Activated CD4-positive, alpha-beta T cell treated with anti-CD3 and anti-CD28 coated beads, Interleukin-2, amount 50 U/mL, for 4 hours (primary cell): Measurements from ENCODE around the gene FOXN3.

Experiments
- DNase-seq, 2 experiments: peaks; one replicate each; pipeline ENCODE4 v3.0.0-alpha.2; 2020

Gene FOXN3

GRCh38 chr14:89357655-89358297, 59.3 kb downstream of the FOXN3 start:
- DNase-seq = no peak

GRCh38 chr14:89356927-89357326, 60.1 kb downstream of the FOXN3 start:
- DNase-seq = no peak

DNA sequence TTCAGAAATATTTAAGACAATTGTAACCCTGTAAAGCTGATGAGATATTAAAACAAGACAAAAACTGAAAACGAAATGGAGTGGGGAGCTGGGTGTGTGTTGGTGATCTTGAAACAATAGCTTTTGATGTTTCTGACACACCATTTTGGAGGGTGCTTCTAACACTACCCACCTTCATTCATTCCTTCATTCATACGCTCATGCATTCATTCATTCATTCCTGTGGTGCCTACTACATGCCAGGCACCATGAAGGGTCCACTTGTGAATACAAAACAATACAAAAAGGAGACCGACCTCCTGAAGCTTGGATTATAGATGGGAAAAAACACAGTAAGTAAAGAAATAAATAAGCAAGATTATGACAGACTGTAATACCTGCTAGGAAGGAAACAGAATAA, 60.5 kb downstream of the FOXN3 start:
- no peak for DNase-seq

GRCh38 chr14:89353766-89354113, 63.3 kb downstream of the FOXN3 start:
- DNase-seq = no peak

DNA sequence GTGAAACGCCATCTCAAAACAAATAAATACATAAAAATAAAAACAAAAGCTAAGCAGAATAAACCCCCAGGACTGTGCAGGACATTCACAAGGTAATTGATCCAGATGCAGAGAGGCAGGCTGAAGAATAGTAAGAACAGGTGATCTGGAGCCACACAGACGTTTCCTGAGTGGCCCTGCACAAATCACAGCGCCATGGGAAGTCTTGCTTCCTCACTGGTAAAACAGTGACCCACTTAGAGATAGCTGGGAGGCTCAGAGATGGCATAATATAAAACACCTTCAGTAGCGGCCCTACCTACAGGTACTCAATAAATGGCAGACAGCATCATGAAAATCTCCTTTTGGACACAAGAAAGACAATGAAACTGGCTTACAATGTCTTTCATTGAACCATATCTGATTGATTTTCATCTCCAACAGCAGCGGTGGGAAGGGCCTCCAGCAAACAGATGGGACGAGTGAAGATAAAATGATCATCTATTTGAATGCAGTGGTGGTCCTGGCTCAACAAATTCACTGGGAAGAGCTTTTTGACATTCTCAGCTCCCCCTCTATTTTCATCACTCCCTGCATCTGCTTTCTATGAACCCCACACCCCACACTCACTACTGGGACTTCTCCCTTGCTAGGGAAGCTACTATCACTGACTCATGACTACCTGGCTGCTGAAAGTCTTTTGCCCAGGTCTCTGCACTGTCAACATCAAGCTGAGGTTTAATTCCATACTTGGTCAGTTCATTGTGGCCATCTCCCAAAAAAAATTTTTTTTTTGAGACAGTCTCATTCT, 63.9 kb downstream of the FOXN3 start:
- DNase-seq = no peak

DNA sequence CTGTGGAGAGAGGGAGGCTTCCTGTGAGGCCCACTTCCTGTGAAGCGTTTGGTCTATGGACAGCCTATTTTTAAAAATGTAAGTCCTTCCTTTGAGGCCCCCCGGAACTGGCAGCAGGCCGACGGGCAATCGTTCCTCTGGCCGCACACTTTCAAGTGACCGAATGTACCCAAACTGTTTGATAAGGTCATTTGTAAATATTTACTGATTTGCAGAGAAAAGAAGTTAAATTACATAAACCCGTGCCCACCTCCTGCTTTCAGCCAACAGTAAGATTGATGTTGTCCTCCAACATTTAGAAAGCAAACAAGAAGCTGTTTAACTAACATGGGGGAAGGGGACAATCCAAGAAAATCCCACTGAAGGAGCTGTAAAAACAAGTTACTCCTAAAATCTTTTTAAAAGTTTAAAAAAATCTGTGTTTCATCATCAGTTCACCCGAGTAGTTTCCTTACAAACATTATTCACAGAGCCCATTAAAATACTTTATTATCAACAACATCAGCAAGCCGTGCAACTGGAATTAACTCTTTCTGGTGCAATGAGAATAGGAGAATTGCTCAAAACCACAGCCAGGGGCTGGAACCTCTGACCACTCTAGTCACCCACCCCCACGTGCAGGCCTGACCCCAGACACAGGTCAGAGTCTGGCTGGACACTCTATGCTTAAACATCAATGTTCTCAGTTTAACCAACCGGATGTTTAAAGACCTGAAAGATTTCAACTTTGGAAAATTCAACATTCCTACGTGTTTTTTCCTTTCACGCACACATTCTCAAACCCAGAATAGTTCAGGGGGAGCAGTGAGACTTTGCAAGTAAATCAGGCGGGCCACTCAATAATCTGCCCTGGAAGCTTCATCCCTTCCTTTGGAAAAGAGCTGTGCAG, 65.3 kb downstream of the FOXN3 start:
- DNase-seq = no peak

- DNase-seq = no peak
Measured at GRCh38 chr14:89351221-89351515, 65.9 kb downstream of the FOXN3 start.

DNA sequence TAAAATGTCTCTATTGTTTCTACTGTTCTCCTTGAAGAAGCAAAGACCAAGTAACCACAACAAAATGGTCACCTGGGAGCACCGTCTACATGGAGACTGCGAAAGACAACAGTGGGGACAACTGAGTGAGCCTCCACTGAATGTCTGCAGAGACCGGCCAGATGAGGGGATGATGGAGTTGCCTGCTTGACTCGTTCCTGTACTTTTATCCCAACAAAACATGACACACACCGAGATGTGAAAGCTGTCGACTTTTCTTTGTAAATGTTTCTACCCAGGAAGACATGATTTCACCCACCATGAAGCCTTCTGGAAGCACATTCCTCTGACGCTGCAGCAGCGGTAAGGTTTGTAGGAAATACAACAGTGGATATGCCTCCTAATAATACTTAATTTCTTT, 66.9 kb downstream of the FOXN3 start:
- no peak for DNase-seq

- no peak for DNase-seq
Measured at GRCh38 chr14:89349171-89350008, 67.6 kb downstream of the FOXN3 start.

GRCh38 chr14:89348722-89349121, 68.3 kb downstream of the FOXN3 start:
- no peak for DNase-seq

DNA sequence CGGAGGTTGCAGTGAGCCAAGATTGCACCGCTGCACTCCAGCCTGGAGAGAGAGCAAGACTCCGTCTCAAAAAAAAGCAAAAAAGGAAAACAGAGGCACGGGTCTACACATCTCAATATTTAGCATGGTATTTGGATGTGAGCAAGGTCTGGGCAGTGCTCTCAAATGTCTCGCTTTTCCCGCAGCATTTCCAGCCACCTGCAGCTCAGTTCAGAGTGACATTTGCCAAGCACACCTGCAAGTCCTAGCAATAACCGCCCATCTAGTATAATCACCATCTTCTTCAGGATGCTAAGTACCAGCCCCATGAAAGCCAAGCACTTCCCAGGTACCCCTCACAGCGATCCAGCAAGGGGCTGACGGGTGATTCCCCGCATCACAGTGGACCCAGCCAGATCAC, 69.1 kb downstream of the FOXN3 start:
- no peak for DNase-seq

GRCh38 chr14:89344920-89345254, 72.1 kb downstream of the FOXN3 start:
- DNase-seq = no peak

- no peak for DNase-seq
Measured at GRCh38 chr14:89343356-89343755, 73.7 kb downstream of the FOXN3 start.

GRCh38 chr14:89342049-89342448, 75.0 kb downstream of the FOXN3 start:
- DNase-seq = no peak

- DNase-seq = no peak
Measured at GRCh38 chr14:89340200-89341181, 76.5 kb downstream of the FOXN3 start.

DNA sequence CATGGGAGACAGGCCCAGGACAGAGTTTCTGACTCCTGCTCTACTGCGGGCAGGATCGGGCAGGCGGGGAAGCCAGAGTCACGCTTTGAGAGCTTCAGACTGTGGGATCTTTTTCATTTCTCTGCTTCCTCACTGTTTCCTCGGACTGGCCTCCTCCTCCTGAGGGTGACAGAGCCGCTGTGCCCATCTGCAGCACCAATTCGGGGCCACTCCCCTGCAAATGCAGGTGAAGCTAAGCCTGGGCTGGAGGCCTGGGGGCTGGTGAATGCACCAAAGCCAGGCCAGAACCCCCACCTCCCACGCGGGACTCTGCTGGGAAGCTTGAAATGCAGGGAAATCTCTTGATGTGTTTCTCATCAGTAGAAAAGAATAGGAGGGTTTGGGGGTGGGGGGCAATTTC, 77.5 kb downstream of the FOXN3 start:
- DNase-seq = no peak

- DNase-seq = no peak
Measured at GRCh38 chr14:89339158-89339557, 77.9 kb downstream of the FOXN3 start.

- no peak for DNase-seq
Measured at GRCh38 chr14:89336338-89336737, 80.7 kb downstream of the FOXN3 start.

DNA sequence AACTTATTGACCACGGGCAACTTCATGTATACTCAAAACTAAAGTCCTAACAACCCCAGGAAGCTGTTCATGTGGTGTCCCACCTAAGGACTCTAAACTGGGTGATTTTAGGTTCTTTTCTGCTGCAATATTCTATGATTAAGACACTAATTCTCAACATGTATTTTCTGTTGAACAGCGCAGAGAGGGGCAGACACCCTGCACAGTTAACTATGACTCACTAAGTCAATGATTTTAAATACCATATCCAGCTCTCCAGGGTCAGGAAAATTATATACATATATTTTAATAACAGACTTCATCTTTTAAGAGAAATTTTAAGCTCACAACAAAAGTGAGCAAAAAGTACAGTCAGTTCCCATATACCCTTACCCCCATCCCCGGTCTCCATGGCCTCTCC, 85.0 kb downstream of the FOXN3 start:
- DNase-seq = no peak

- DNase-seq = no peak
Measured at GRCh38 chr14:89331398-89331797, 85.6 kb downstream of the FOXN3 start.

GRCh38 chr14:89330236-89331002, 86.6 kb downstream of the FOXN3 start:
- no peak for DNase-seq
